Prostate gland (tissue), 2 donors: Measurements from ENCODE around the gene CHI3L2.

ENCODE experiments used
- CTCF ChIP-seq, 4 experiments: fragments of 200-600 bp in 2 of 4; fragments of 450-650 bp in 2 of 4; sonication (generic) in 2 of 4; IDR thresholded peaks; 1 replicate in 3 of 4; 2 replicates in 1 of 4; pipeline ENCODE4 v1.5.1; 2016 to 2019; ENCODE audit warnings: antibody characterized with exemption in 4 of 4, mild to moderate bottlenecking in 2 of 4, moderate library complexity in 2 of 4
- POLR2A ChIP-seq: fragments of 450-650 bp; IDR thresholded peaks from one replicate; pipeline ENCODE4 v1.6.1; 2016; ENCODE audit warnings: antibody characterized with exemption, mild to moderate bottlenecking

- TF ChIP-seq POLR2A (no peak), CTCF (IDR thresholded peaks at IDR 0.05) (no peak)
These were observed 7.8 kb upstream of the CHI3L2 start for GRCh38 chr1:111219557-111220286.
